ENCODE data around the gene TEX19. TPM values are rescaled to one million over a fixed set of nuclear protein-coding genes. Genes with fewer than 3 reads are reported as not detected.

Gene TEX19, protein sequence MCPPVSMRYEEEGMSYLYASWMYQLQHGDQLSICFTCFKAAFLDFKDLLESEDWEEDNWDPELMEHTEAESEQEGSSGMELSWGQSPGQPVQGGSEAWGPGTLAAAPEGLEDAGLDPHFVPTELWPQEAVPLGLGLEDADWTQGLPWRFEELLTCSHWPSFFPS
- total RNA-seq (10 to 100 TPM; 21.9 to 37.8 TPM), polyA plus RNA-seq (ENCODE audit: insufficient read depth, low read depth, low replicate concordance) (31.2 TPM)
- long read RNA-seq, donor 1: 0 reads
- long read RNA-seq, donor 2: 0 reads

DNA sequence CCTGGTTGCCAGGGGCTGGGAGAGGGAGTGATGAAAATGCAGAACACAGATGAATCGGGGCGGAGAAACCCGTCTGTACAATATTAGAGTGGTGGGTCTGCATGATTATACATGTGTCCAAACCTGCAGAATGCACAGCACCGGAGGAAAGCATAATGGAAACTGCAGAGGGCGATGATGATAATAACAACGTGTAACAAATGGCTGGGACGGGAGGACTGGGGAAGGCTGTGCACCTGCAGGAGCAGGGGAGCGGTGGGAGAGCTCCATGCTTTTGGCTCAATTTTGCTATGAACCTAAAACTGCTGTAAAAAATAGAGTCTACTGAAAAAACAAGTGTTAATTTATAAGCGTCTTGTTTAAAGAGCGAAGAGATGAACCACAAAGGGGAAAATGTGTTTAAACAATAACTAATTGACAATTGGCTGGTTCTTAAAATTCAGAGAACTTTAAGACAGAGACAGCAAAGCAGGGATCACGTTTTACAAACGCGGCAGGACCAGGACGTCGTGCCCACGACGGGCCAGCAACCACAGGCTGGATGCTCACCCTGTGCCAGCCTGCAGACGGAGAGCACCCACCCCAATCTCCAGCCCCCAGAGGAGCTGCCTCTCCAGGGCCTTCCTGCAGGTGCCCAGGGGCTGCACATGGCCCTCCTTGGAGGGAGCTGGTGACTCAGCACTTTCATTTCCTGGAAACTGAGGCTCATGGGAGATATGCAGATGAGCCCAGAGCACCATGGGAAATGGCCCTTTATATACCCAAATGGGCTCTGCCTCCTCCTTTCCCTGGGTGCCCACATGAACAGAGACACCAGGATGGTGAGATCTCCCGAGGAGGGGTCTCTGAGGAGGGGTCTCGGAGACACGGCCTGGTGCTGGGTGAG, at the start of gene TEX19:
Gene TEX19, plus strand, starts transcription at position 783 of the 886 bp plus-strand sequence. CDS start 2,904 bp downstream, outside the sequence.
- H3K27ac ChIP-seq: no peak within 1 kb of the TSS
- no peaks in the 10 kb centered on the region for H3K9me3 ChIP-seq
- DNase-seq: no peak
- 66 to 71% methylated on average over 21 of the region's 21 CpGs for WGBS, 2 donors
- TF ChIP-seq, protein P1, sequence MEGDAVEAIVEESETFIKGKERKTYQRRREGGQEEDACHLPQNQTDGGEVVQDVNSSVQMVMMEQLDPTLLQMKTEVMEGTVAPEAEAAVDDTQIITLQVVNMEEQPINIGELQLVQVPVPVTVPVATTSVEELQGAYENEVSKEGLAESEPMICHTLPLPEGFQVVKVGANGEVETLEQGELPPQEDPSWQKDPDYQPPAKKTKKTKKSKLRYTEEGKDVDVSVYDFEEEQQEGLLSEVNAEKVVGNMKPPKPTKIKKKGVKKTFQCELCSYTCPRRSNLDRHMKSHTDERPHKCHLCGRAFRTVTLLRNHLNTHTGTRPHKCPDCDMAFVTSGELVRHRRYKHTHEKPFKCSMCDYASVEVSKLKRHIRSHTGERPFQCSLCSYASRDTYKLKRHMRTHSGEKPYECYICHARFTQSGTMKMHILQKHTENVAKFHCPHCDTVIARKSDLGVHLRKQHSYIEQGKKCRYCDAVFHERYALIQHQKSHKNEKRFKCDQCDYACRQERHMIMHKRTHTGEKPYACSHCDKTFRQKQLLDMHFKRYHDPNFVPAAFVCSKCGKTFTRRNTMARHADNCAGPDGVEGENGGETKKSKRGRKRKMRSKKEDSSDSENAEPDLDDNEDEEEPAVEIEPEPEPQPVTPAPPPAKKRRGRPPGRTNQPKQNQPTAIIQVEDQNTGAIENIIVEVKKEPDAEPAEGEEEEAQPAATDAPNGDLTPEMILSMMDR (IDR thresholded peaks at IDR 0.05): no peak
- no peak for TF ChIP-seq POLR2A (IDR thresholded peaks at IDR 0.05)
- H3K4me1 ChIP-seq: no peaks in the 10 kb centered on the region
- intact Hi-C loops (cut with DNase I; ENCODE audit: low total_unique reads): loop anchor here (10.0 kb wide), 1 partner anchor 56 kb away; the partner anchor contains the start of genes HEXD and OGFOD3
- no peak within 1 kb of the TSS for H3K4me3 ChIP-seq
- no peaks in the 10 kb centered on the region for H3K36me3 ChIP-seq (ENCODE audit: low read depth, missing control alignments)
- H3K27me3 ChIP-seq: no peaks in the 10 kb centered on the region

DNA sequence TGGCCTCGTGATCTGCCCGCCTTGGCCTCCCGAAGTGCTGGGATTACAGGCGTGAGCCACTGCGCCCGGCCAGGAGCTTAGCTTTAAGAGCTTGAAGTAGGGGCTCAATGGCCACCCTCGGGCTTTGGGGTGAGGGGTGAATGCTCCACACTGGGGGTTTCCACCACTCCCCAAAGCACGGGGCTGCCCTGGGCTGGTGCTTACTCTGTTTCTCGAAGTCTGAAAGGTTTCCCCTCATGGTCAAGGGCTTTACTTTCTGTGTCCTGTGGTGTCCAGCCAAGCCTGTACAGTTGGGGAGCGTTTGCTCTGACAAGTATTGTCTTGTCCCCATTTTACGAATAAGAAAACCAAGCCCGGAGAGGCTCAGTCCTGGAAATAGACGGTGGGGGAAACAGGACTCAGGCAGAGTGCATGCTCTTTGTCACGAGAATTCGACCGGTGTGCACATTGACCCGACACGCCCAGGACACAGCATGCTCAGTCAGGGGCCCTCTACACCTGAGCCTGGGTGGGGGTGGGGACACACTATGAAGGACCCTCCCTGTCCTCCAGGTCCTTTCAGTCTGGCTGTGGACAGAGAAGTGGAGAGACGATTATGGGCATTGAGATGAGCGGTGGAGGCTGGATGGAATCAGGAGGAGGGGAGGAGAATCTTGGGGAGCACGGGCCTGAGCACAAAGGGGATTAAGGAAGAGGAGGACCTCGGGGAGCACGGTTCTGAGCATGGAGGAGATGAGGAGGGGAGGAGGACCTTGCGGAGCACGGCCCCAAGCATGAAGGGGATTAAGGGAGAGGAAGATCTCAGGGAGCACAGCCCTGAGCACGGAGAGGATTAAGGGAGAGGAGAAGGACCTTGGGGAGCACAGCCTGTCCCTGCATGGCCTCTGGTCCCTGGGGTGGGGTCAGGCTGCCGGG, 49.1 kb upstream of the TEX19 start:
- Histone ChIP-seq H3K27ac (no peak overlapping the region), H3K27me3 (no peaks in the 10 kb centered on the region), H3K4me1 (no peaks in the 10 kb centered on the region), H3K9me3 (no peaks in the 10 kb centered on the region), H3K4me3 (no peak overlapping the region), H3K36me3 (ENCODE audit: low read depth, missing control alignments) (no peaks in the 10 kb centered on the region)
- no peak for TF ChIP-seq POLR2A (IDR thresholded peaks at IDR 0.05)
- TF ChIP-seq, protein P1 (IDR thresholded peaks at IDR 0.05): no peak
- DNase-seq: no peak
- intact Hi-C loops (cut with DNase I; ENCODE audit: low total_unique reads): no loop called here
- 90 to 91% methylated on average over 27 of the region's 27 CpGs for WGBS, 2 donors

DNA sequence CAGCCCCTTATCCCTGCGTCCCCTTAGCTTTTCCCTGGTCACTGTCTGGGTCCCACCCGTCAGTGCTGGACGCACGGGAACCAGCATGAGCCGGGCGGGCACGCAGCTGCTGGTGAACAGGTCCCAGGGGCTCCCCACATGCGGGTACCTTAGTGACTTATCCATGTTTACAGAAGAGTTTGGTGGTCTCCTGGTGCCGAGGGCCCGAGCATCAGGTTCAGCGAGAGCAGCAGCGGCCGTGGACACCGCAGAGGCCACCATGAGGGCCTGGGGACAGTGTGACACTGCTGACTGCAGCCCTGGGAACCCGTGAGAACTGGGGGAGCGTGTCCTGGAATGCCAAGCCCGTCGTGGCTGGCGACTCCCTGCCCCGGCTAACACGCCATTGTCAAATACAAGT, 48.2 kb upstream of the TEX19 start:
- 87 to 91% methylated on average over 21 of the region's 21 CpGs for WGBS, 2 donors
- Histone ChIP-seq H3K4me1 (peaks cover 6% of the 10 kb centered on the region), H3K4me3 (no peak overlapping the region), H3K27ac (no peak overlapping the region), H3K36me3 (ENCODE audit: low read depth, missing control alignments) (no peaks in the 10 kb centered on the region), H3K9me3 (no peaks in the 10 kb centered on the region), H3K27me3 (no peaks in the 10 kb centered on the region)
- intact Hi-C loops (cut with DNase I; ENCODE audit: low total_unique reads): no loop called here
- no peak for DNase-seq
- no peak for TF ChIP-seq POLR2A (IDR thresholded peaks at IDR 0.05)
- TF ChIP-seq, protein P1 (IDR thresholded peaks at IDR 0.05): no peak

DNA sequence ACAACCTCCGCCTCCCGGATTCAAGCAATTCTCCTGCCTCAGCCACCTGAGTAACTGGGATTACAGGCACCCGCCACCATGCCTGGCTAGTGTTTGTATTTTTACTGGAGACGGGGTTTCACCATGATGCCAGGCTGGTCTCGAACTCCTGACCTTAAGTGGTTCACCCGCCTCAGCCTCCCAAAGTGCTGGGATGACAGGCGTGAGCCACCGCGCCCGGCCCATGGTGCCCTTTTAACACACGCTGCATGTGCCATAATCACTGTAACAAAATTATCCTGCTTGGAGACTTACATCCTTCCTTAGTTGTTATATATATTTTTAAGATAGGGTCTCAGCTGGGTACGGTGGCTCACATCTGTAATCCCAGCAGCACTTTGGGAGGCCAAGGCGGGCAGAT, 47.1 kb upstream of the TEX19 start:
- no peak for DNase-seq
- 94 to 95% methylated on average over 13 of the region's 13 CpGs for WGBS, 2 donors
- Histone ChIP-seq H3K9me3 (no peaks in the 10 kb centered on the region), H3K4me1 (peaks cover 6% of the 10 kb centered on the region), H3K27ac (no peak overlapping the region), H3K27me3 (no peaks in the 10 kb centered on the region), H3K36me3 (ENCODE audit: low read depth, missing control alignments) (no peaks in the 10 kb centered on the region), H3K4me3 (no peak overlapping the region)
- no peak for TF ChIP-seq POLR2A (IDR thresholded peaks at IDR 0.05)
- TF ChIP-seq, protein P1 (IDR thresholded peaks at IDR 0.05): no peak
- intact Hi-C loops (cut with DNase I; ENCODE audit: low total_unique reads): no loop called here
